Natural killer cell (primary cell): ENCODE measurements around the gene TFIP11. TPM values are rescaled to one million over a fixed set of nuclear protein-coding genes. Genes with fewer than 3 reads are reported as not detected.

Experiments used
- ATAC-seq, 3 donors: fragments of 150-1000 bp in 2 of 3; fragments of 200-7000 bp in 1 of 3; cut with Tn5 transposase; 1 replicate in 1 of 3; 2 replicates in 2 of 3; pipeline ENCODE4 v1.10.0; 2021; ENCODE audit warnings: mild to moderate bottlenecking in 2 of 3, moderate library complexity in 2 of 3
- DNase-seq, 2 donors: peaks; one replicate each; pipeline versions ENCODE4 v3.0.0 to v3.0.0-alpha.2; 2013 to 2021; ENCODE audit warnings: mixed read lengths in 1 of 2
- H3K27ac ChIP-seq: one replicate; pipeline ENCODE4 v1.5.1; 2013; ENCODE audit warnings: mild to moderate bottlenecking, low read length
- H3K27me3 ChIP-seq: one replicate; pipeline ENCODE4 v1.6.1; 2013; ENCODE audit warnings: low read length; ENCODE audit not compliant: control insufficient read depth, insufficient read depth
- H3K36me3 ChIP-seq: one replicate; pipeline ENCODE4 v1.6.1; 2013; ENCODE audit warnings: low read length; ENCODE audit not compliant: control insufficient read depth, insufficient read depth
- H3K4me1 ChIP-seq: one replicate; pipeline ENCODE4 v1.6.1; 2013; ENCODE audit warnings: low read length; ENCODE audit not compliant: control insufficient read depth, insufficient read depth
- H3K4me3 ChIP-seq: one replicate; pipeline ENCODE4 v1.5.1; 2013; ENCODE audit warnings: low read length
- H3K9me3 ChIP-seq: one replicate; pipeline ENCODE4 v1.6.1; 2013; ENCODE audit warnings: low read length; ENCODE audit not compliant: control insufficient read depth, insufficient read depth
- H3K27ac Mint-ChIP-seq, 2 donors: one replicate each; pipeline ENCODE4 v1.8.0; 2022; ENCODE audit warnings: mild to moderate bottlenecking in 2 of 2, mixed read lengths in 2 of 2, moderate library complexity in 1 of 2
- H3K27me3 Mint-ChIP-seq, 2 donors: one replicate each; pipeline ENCODE4 v1.8.0; 2022; ENCODE audit warnings: low read depth in 2 of 2, mixed read lengths in 2 of 2
- H3K36me3 Mint-ChIP-seq: one replicate; pipeline ENCODE4 v1.8.0; 2022; ENCODE audit warnings: mixed read lengths
- H3K4me1 Mint-ChIP-seq, 2 donors: one replicate each; pipeline ENCODE4 v1.8.0; 2022; ENCODE audit warnings: mixed read lengths in 2 of 2
- H3K4me3 Mint-ChIP-seq: one replicate; pipeline ENCODE4 v1.8.0; 2022; ENCODE audit warnings: mild to moderate bottlenecking, moderate library complexity, mixed read lengths
- H3K9me3 Mint-ChIP-seq, 2 donors: one replicate each; pipeline ENCODE4 v1.8.0; 2022; ENCODE audit warnings: mixed read lengths in 2 of 2
- WGBS: methylation state at CpG from one replicate; pipeline ENCODE4 v1.1.7; 2013; ENCODE audit warnings: missing lambda C conversion rate; ENCODE audit not compliant: insufficient coverage; 5-methylcytosine and 5-hydroxymethylcytosine counted together
- intact Hi-C: fragments of 100-400 bp; cut with micrococcal nuclease; formaldehyde crosslinking; loops from one replicate; pipeline ENCODE4 v1.14.2; 2022
- total RNA-seq, 4 donors: library from RNA; stranded (reverse); fragments of 120-200 nt in 1 of 4; gene quantifications; one replicate each; pipeline versions ENCODE4 v1.2.3 to v1.2.4, GENCODE V29; 2013 to 2022
- TF ChIP-seq, protein P1 (sequence below): fragments of 200-600 bp; IDR thresholded peaks from one replicate; pipeline ENCODE4 v1.8.0; 2022; ENCODE audit warnings: antibody characterized with exemption

Gene TFIP11
- total RNA-seq, 3 donors from 2014 or later (not counting 1 experiment from before 2014, with no cell fraction given), result 108 to 131 (median 124) TPM

DNA sequence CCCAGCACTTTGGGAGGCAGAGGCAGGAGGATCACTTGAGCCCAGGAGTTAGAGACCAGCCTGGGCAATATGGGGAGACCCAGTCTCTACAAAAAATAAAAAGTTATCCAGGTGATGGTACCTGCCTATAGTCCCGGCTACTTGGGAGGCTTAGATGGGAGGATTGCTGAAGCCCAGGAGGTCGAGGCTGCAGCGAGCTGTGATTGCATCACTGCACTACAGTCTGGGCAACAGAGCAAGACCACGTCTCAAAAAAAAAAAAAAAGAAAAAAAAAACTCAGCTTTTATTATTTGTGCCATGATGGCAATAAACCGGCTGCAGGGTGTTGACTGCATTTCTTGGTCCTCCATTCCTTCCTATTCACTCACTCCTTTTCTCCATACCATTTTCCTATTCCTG lies 33.6 kb upstream of the TFIP11 start:
- no peak for DNase-seq
- Histone ChIP-seq H3K36me3 (peaks cover 36% of the 10 kb centered on the region), H3K4me3 (no peak overlapping the region), H3K9me3 (no peaks in the 10 kb centered on the region), H3K27ac (no peak overlapping the region), H3K27me3 (no peaks in the 10 kb centered on the region), H3K4me1 (peaks cover 86% of the 10 kb centered on the region)
- peak overlapping the region; percentile 81 to 91 for H3K27ac Mint-ChIP-seq
- H3K27me3 Mint-ChIP-seq, result no peaks in the 10 kb centered on the region
- H3K4me1 Mint-ChIP-seq, result peaks cover 69 to 73% of the 10 kb centered on the region in 2 donors
- TF ChIP-seq, protein P1, sequence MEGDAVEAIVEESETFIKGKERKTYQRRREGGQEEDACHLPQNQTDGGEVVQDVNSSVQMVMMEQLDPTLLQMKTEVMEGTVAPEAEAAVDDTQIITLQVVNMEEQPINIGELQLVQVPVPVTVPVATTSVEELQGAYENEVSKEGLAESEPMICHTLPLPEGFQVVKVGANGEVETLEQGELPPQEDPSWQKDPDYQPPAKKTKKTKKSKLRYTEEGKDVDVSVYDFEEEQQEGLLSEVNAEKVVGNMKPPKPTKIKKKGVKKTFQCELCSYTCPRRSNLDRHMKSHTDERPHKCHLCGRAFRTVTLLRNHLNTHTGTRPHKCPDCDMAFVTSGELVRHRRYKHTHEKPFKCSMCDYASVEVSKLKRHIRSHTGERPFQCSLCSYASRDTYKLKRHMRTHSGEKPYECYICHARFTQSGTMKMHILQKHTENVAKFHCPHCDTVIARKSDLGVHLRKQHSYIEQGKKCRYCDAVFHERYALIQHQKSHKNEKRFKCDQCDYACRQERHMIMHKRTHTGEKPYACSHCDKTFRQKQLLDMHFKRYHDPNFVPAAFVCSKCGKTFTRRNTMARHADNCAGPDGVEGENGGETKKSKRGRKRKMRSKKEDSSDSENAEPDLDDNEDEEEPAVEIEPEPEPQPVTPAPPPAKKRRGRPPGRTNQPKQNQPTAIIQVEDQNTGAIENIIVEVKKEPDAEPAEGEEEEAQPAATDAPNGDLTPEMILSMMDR, result no peak
- 78% methylated on average over 5 of the region's 5 CpGs for WGBS
- H3K9me3 Mint-ChIP-seq, result no peaks in the 10 kb centered on the region
- ATAC-seq, result no peak
- intact Hi-C loops, result loop anchor here (5.0 kb wide), 2 partner anchors 41 to 44 kb away; no protein-coding TSS in a partner anchor
- peak overlapping the region; percentile 78 for H3K4me3 Mint-ChIP-seq
- H3K36me3 Mint-ChIP-seq, result peaks cover 6% of the 10 kb centered on the region

DNA sequence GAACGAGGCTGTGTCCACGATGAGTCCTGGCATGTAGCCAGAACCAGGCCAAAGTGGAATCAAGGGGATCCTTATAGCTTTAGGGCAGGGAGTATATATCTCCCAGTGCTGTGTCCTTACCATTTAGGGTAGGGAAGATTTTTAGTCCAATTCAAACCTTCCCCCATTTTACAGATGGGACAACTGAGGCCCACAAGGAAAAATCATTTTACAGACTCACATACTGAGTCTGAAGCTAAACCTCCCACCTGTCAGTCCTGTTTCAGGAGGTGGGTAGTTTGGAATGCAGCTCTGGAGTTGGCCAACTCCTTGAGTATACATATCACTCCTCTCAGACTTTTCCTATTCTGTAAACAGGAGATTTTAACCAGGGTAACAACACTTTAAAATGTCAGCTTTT lies 33.1 kb upstream of the TFIP11 start:
- peaks cover 82% of the 10 kb centered on the region for H3K4me1 ChIP-seq
- H3K27ac Mint-ChIP-seq, result peak overlapping the region; percentile 81 to 91
- no peaks in the 10 kb centered on the region for H3K27me3 Mint-ChIP-seq
- peaks cover 36% of the 10 kb centered on the region for H3K36me3 ChIP-seq
- ATAC-seq (no peak), DNase-seq (no peak)
- H3K36me3 Mint-ChIP-seq, result peaks cover 6% of the 10 kb centered on the region
- TF ChIP-seq, protein P1, result no peak
- intact Hi-C loops, result loop anchor here (5.0 kb wide), 2 partner anchors 42 to 43 kb away; no protein-coding TSS in a partner anchor
- H3K27ac ChIP-seq, result peak overlapping the region; percentile 32
- H3K9me3 Mint-ChIP-seq, result no peaks in the 10 kb centered on the region
- H3K9me3 ChIP-seq, result no peaks in the 10 kb centered on the region
- WGBS, result no CpG with 5 or more reads among the region's 2 CpGs
- no peak overlapping the region for H3K4me3 ChIP-seq
- H3K4me1 Mint-ChIP-seq, result peaks cover 65 to 69% of the 10 kb centered on the region in 2 donors
- peak overlapping the region; percentile 57 for H3K4me3 Mint-ChIP-seq
- H3K27me3 ChIP-seq, result no peaks in the 10 kb centered on the region

DNA sequence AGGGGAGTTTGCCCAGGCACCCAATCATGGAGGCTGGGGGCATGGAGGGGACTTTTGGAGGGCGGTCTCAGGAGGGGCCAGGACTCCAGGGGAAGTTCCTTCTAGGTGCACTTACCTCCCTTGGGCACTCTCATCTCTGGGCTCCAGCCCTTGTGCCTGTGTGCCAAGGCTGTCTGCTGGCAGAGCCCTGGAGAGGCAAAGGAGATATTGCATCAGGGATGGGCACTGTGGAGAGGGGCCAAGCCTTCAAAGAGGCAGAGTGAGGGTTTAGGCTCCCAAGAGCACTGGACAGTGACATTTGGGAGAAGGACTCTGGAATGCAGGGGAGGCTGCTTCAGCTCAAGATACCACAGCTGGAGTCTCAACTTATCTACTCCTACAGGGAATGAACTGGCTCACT lies 32.2 kb upstream of the TFIP11 start:
- no peak for ATAC-seq
- H3K27ac Mint-ChIP-seq, result peak overlapping the region; percentile 81 to 91

More for the DNA sequence above, 32.2 kb upstream of the TFIP11 start:
- no peaks in the 10 kb centered on the region for H3K9me3 ChIP-seq
- H3K36me3 Mint-ChIP-seq, result peaks cover 6% of the 10 kb centered on the region
- H3K4me1 ChIP-seq, result peaks cover 77% of the 10 kb centered on the region
- peaks cover 43% of the 10 kb centered on the region for H3K36me3 ChIP-seq
- H3K4me1 Mint-ChIP-seq, result peaks cover 60 to 63% of the 10 kb centered on the region in 2 donors
- intact Hi-C loops, result no loop called here
- TF ChIP-seq, protein P1, result no peak
- no peaks in the 10 kb centered on the region for H3K27me3 Mint-ChIP-seq
- H3K4me3 ChIP-seq, result no peak overlapping the region
- H3K27me3 ChIP-seq, result no peaks in the 10 kb centered on the region
- DNase-seq, result no peak
- no peaks in the 10 kb centered on the region for H3K9me3 Mint-ChIP-seq
- no peak overlapping the region for H3K27ac ChIP-seq
- WGBS, result 100% methylated on average over 1 of the region's 1 CpG
- H3K4me3 Mint-ChIP-seq, result no peak overlapping the region
